NCI-H2029 (cell line): ENCODE data around the gene MZT1.
"Not testable (repeated sequence)": the region's sequence is repeated elsewhere in the genome, so short reads cannot be mapped to it uniquely, and the experiment has no call there.

Source experiments
- DNase-seq: peaks from one replicate; lab custom pipeline; 2025; lab: John Stamatoyannopoulos, UW

Gene MZT1, protein sequence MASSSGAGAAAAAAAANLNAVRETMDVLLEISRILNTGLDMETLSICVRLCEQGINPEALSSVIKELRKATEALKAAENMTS

DNA sequence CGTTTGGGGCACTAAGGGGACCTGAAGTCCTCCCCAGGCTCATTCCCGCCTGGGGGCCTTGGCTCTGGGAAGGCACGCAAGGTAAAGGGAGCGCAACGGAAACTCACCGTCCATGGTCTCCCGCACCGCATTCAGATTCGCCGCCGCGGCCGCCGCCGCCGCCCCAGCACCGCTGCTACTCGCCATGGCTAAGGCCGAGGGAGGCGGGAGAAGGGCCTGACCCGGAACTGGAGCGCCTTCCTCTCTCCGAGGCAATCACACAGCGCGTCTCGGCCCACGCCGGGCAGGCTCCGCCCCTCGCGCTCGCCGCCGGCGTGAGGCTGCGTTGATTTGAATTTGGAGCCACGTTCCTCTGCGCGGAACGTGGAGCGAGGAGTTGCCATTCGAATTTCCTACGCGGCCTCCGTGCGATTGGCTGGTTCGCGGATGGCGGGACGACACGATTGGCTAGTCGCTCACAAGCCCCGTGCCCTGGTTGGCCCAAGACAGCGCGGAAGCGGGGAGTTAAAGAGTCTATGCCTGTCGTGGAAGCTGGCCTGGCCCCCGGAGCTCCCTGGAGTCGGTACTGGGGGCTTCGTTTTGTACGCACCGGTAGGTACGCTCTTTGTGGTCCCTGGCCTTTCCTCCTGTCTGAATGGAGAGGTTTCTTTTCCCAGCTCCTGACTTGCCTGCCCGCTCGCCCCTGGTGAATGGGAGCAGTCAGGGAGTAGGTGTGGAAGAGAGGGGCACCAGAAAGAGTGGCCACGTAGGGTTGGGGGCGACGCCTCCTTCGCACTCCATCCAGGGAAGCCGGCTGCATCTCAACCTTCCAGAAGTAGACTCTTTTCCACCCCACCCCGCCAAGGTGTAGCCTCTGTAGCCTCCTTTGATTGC lies at the start of gene MZT1, which contains the start of gene BORA:
MZT1 (minus strand) TSS at position 213 of the 873 bp plus-strand sequence; CDS start at position 186, 27 bp downstream.
BORA (plus strand) TSS at position 507 of the 873 bp plus-strand sequence. CDS start 1,018 bp downstream, outside the sequence.
- peak; percentile 83 for DNase-seq

DNA sequence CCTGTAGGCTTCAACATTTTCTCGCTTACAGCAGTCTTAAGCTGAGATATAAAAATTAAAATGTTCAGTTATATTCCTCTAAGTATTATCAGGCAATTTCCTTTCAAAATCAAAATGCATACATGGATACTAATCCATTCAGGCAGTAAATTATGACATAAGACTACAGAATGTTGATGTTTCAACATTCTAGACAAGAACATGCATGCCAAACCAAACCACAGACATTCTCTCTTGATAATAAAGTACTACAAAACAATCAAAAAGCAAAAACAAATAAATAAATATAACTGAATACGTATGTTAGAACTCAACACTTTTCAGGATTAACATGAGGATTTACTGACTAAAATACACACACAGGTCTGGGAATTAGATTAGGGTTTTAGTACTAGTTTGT lies 46.6 kb upstream of the MZT1 start:
- DNase-seq: no peak

DNA sequence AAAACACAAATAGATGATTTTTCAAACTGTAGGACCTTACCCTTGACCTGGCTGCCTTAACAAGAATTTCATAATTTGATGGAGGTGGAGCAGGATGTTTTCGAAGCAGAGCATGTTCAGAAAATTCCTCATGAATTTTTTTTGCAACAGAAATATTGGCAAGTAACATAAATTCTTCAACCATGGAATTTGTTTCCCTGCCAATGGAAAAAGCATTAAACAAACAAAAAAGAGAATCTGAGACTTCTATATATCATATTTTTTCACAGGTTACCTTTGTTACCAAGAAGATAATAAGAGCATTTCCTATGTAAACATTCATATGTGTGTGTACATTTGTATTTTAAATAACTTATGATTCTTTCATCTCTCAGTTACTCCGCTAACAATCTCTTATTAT lies 36.0 kb upstream of the MZT1 start:
- DNase-seq: no peak

DNA sequence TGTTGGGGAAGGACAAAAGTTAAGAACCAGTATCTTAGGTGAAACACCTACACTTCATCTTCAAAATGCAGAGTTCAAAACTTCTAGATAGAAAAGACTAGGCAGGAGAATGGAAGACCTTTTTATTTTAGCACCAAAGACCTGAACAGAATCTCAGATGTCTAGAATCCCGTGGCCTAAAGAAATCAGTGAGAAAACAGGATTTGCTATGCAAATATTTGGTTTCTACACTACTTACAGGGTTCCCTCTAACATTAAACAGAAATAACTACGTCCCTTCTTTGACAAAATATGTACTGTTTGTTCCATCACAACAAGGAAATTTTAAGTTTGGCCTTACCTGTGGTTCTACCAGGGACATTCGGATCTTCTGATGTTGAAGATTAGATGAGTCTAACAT lies 32.8 kb upstream of the MZT1 start:
- DNase-seq: no peak

DNA sequence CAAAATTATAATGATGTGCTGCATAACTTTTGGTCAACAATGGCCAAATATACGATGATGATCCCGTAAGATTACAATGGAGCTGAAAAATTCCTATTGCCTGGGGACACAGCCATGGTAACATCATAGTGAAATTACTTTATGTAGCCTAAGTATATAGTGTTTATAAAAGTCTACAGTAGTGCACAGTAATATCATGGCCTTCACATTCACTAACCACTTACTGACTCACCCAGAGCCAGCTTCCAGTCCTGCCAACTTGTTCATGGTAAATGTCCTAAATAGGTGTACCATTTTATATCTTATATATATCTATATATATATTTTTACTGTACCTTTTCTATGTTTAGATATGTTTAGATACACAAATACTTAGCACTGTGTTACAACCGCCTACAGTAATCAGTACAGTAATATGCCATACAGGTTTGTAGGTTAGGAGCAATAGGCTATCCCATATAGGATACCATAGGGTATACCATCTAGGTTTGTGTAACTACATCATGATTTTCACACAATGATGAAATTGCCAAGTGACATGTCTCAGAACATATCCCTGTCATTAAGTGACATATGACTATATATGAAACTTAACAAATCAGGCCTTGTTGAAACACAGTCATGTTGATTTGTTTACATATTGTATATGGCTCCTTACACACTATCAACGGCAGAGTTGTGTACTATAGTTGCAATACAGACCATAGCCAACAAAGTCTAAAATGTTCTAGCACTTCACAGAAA lies 30.5 kb upstream of the MZT1 start:
- DNase-seq: no peak

DNA sequence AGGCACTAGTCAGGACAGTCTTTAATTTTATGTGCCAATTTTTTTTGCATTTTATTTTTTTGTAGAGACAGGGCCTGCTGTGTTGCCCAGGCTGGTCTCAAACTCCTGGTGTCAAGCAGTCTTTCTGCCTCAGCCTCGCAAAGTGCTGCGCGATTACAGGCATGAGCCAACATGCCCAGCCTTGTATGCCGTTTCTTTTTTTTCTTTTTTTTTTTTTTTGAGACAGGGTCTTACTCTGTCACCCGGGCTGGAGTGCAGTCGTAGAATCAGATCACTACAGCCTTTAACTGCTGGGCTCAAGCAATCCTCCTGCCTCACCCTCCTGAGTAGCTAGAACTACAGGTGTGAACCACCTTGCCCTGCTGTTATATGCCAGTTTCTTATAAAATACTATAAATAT lies 26.7 kb upstream of the MZT1 start:
- no peak for DNase-seq

DNA sequence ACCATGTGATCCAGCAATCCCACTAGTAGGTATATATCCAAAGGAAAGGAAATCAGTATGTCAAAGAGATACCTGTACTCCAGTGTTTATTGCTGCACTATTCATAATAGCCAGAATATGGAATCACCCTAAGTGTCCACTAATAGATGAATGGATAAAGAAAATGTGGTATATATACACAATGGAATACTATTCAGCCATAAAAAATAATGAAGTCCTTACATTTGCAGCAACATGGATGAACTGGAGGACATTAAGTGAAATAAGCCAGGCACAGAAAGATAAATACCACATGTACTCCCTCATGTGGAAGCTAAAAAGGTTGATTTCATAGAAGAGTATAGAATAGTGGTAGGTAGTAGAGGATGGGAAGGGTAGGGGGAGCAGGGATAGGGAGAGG lies 23.8 kb upstream of the MZT1 start:
- no peak for DNase-seq

DNA sequence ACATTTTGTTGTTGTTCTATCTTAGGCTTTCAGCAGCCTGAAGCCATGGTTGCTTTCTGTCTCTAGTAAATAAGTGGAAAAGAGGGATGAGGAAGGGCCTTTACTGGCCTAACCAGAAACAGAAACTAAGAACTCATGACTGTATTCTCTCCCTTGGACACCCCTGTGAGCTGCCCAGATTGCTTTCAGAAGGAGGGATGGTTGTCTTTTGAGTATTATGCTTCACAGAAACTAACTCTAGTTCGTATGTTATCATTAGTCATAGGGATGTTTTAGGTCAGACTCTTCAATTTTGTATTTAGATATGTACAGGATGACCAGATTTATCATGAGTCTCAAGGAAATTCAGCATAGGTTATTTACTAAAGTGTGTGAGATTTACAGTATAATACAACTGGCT lies 17.8 kb upstream of the MZT1 start:
- no peak for DNase-seq

DNA sequence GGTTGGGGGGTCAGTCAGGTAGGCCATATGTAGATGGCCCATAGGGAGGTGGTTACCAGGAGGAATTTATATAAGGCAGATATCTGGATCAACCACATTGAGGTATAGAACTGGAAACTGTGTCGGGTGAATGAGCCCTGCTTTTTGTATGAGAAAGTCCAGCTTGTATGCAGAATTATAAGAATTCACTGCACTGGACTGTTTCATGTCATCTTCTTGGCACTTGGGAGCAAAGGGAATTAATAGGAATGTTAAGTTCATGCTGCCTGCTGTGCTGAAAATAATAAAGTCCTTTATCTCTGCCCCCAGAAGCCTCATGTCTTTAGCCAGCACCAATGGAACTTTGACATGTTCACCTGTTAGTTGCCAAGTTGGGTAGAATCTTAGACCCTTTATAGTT lies 12.6 kb upstream of the MZT1 start:
- no peak for DNase-seq

DNA sequence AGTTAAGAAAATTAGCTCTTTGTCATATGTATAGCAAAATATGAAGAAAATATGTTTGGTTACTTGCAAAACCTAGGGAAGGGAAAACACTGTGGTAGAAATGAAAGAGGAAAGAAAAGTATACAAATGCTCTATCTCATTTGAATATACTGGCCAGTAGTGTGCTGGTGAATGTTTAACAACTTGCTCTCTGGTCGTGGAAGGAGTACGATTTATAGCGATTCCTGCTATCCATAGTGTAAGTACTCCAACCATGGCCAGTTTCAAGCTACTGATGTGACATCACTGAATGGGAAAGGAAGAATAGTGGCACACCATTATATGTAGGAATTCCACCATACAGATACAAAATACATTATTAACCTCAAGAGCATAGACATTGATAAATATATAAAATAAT lies 9.6 kb upstream of the MZT1 start:
- no peak for DNase-seq

DNA sequence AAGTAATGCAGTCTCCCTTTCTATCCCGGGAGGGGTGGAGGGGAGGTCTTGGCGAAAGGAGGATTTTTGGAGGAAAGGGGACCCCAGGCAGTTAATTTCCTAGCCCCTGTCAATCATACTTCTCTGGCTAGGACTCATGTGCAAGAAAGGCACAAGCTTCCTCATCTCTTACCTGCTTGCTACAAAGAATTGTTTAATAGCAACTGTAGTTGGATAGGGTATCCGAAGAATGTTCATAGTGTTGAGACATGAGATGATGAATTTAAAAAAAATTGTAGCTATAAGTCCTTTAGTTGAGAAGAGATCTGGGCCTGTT lies 819 bp upstream of the MZT1 start:
- DNase-seq: no peak

DNA sequence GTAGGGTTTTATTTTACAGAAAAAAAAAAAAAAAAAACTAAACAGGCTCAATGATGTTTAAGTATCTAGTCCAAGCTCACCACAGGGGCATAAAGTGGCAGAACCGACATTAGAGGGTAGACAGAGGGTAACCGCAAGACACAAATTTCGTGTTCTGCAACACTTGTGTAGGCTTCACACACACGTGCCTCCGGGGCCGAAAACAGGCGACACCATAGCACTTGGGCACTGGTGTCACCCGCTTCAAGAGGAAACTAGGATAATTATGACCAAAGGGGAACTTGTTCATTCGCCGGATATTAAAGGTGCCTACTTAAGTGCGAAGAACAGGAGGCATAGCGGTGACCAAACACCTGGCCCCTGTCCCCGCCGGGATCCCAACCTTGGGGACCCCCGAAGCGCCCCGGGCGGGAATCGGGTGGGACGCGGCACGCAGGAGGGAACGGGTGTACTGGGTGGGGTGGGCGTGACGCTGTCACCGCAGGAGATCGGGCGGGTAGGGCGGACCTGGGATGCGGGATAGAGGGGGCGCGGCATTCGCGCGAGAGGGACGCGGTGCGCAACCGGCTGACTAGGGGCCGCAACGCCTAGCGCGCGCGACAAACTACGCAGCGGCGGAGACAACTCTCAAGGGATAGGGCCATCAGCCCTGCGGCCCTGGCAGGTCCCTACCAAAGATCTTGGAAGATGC lies 558 bp downstream of the MZT1 start:
- DNase-seq: no peak

DNA sequence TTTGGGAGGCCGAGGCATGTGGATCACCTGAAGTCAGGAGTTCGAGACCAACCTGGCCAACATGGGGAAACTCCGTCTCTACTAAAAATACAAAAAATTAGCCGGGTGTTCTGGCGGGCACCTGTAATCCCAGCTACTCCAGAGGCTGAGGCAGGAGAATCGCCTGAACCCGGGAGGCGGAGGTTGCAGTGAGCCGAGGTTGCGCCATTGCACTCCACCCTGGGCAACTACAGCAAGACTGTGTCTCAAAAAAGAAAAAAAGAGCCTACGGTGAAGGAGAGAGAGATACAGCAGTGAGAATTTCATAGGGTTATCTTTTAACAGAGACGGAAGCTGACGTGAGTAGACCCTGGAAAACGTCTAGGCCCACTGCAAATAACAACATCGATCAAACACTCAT lies 1.2 kb downstream of the MZT1 start:
- DNase-seq: not testable (repeated sequence)

DNA sequence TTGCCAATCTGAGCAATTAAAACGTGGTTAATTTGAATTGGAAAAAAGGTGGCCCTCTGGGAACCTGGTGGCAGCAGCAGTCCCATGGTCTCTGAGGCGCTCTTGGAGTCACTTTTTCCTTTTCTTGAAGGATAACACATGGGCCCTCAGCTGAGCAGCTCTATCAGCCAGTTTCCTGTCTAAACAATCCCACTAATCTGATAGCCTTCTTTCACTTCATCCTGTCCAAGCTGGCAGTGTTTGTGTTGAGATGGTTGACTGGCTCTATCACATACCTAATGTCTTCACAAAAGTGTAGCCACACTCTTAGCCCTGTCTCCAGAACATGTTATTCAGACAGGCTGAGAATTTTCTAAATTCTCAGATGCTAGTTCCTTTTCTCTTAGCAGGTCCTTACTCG lies 10.7 kb downstream of the MZT1 start:
- DNase-seq: no peak

DNA sequence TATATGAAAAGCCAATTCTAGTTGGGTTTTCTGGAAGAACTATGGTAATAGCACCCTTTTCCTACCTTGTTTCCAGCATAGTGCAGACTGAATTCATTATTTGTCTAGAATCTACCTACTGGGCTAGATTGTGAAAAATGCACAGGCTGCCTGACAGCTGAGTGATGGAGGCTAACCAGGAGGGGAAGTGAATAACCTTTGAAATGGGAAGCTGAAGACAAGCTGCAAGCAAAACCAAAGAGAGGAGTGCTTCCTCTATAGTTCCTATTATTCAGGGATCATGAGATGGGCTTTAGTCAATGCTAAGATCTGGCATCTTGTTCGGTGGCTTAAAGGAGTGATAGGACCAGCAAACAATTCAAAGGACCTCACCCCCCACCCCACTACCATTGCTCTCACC lies 26.9 kb downstream of the MZT1 start:
- no peak for DNase-seq

DNA sequence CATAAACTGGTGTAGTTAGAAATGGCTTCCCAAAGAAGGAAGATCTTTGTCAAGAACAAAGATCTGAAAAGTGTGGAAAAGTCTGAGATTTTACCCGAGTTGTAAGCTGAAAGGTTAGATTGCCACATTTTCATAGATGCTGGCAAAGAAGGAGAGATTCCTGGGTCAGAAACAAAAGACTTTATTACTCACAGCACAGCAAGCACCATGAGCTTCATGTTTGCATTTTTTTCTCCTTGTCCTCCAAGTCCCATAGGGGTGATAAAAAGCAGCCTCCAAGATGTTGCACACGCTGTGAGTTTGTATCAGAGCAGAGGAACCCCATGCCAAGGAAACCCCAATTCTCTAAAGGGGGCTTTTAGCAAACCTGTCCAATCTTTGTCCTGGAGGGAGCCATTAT lies 29.3 kb downstream of the MZT1 start:
- DNase-seq: no peak

DNA sequence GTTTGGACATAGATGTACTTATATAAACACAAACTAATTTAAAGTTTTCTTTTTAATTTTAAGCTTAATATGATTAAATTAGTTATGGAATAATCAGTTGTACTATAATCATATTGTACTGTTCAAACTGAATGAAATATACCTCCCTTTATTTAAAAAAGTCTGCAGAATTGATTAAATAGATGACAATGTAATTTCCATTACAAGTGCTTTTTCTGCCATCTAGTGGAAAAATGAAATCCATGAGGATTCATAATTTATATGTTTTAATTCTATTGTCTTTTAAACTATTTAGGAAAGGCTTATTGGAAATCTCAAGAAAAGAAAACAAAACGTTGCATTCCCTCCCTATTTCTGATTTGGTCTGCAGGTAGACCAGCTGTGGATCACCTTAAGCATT lies 30.9 kb downstream of the MZT1 start:
- DNase-seq: no peak

DNA sequence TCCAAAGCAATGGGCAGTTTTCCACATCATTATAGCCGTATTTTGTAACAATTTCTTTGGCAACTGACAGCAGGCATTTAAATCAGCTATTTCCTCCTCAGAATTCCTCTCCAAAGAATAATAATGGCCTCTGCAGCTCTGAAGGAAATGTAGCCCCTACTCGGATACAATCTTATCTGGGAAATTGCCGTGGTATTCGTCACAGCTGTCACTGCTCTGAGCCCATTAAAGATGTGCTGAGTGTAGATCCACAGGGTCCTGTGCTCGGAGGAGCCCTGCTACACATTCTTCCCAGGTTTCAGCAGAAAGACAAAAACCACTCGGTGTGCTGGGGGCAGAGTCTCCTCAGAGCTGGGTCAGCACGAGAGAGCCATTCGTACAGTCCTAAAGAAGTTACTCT lies 33.1 kb downstream of the MZT1 start:
- DNase-seq: no peak

DNA sequence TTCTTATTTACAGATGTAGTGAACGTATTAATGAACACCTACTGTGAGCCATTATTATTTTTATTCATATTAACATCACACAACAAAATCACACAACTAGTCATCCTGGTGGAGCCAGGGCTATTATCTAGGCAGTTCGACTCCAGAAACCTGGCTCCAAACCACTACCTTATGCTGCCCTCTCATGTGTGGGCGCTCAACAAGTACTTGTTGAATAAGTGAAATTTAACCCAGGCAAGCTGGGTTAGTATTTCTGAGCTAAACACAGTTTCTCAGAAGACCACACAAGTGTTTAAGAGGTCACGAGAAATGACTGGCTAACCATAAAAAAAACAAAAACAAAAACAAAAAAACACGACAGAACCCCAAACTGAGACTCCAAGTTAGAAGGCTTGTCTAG lies 33.6 kb downstream of the MZT1 start:
- DNase-seq: no peak

DNA sequence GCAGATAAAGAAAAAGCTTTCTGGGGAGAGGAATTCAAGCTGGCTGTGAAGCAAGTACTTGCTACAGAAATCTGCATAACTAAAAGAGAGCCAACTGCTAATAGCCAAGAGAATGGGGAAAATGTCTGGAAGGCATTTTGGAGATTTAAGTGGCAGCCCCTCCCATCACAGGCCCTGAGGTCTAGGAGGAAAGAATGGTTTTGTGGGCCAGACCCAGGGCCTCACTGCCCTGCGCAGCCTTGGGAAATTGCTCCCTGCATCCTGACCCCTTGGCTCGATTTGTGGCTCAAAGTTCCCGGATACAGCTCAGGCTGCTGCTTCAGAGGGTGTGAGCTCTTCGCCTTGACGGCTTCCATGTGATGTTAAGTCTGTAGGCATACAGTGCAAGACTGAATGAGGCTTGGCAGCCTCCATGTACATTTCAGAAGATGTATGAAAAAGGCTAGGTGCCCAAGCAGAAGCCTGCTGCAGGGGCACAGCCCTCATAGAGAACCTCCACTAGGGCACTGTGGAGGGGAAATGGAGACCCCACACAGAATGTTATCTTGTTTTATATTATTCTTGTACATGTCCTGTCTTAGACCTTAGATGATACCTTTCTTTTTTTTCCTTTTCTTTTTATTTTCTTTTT lies 34.4 kb downstream of the MZT1 start:
- no peak for DNase-seq

DNA sequence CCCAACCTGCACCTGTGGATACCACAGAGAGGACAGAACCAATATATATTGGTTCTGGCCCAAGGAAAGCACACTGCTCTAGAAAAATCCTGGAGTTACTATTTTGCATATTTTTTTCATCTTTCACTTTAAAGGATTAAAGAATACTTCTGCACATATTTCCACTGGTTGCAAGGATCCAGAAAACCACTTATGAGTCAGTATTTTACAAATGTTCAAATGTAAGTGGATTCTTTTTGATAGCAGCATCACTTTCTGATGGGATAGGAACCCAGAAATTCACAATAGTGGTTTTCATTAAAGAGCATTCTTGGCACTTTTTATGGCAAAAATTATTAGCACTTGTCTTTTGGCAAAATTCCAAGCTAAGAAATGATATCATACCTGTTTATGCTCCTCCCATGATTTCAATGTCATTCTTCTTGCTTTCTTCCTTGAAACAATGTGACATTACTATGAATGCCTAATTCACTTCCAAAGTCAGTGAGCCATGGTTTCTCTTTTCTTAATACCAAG lies 38.2 kb downstream of the MZT1 start:
- DNase-seq: no peak

DNA sequence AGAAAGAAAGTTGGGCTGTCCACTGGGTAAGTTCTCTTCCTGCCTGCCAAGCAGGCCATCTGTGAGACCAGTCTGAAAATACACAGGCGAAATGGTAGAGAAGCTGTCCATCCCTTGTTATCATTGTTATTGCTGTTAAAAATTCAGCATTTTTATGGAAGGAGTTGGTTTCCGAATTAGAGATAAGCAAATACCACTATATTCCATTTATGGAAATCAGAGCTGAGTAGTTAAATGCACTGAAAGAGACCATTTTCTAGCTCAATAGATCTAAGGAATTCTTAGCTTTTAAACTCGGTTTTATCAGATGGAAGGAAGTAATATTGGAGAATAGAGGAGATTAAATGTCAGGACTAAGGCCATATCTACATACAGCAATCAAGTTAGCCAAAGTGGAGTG lies 40.7 kb downstream of the MZT1 start:
- no peak for DNase-seq
